HG03354 (cell line): ENCODE data around the gene MAB21L4.

Source experiments
- ATAC-seq: cut with Tn5 transposase; IDR thresholded peaks from one replicate; pipeline ENCODE4 v1.9.1; 2021; ENCODE audit warnings: mild to moderate bottlenecking; ENCODE audit not compliant: unreplicated experiment, poor library complexity, severe bottlenecking

The MAB21L4 gene

GRCh38 chr2:240869956-240870875 lies 25.7 kb downstream of the MAB21L4 start:
- no peak for ATAC-seq

GRCh38 chr2:240869109-240869955 lies 26.6 kb downstream of the MAB21L4 start:
- ATAC-seq = no peak

GRCh38 chr2:240868286-240869108 lies 27.5 kb downstream of the MAB21L4 start, which contains the start of gene AGXT:
Gene AGXT, plus strand, starts transcription at chr2:240868824. Its CDS starts 42 bp downstream, at chr2:240868866.
- ATAC-seq = no peak

GRCh38 chr2:240865391-240865790 lies 30.6 kb downstream of the MAB21L4 start:
- ATAC-seq = no peak

GRCh38 chr2:240864475-240864874 lies 31.5 kb downstream of the MAB21L4 start:
- no peak for ATAC-seq

GRCh38 chr2:240861547-240861946 lies 34.4 kb downstream of the MAB21L4 start:
- no peak for ATAC-seq

GRCh38 chr2:240858871-240859270 lies 37.1 kb downstream of the MAB21L4 start:
- no peak for ATAC-seq

- no peak for ATAC-seq
Observed at GRCh38 chr2:240858321-240858720, 37.6 kb downstream of the MAB21L4 start.

- no peak for ATAC-seq
Observed at GRCh38 chr2:240857039-240858008, 38.6 kb downstream of the MAB21L4 start.

- no peak for ATAC-seq
Observed at GRCh38 chr2:240856151-240856980, 39.6 kb downstream of the MAB21L4 start.

- ATAC-seq = no peak
Observed at GRCh38 chr2:240855670-240856069, 40.3 kb downstream of the MAB21L4 start.

GRCh38 chr2:240852671-240853314 lies 43.2 kb downstream of the MAB21L4 start:
- ATAC-seq = no peak

GRCh38 chr2:240851078-240851991 lies 44.6 kb downstream of the MAB21L4 start:
- peak; percentile 50 for ATAC-seq

- no peak for ATAC-seq
Observed at GRCh38 chr2:240850756-240851077, 45.2 kb downstream of the MAB21L4 start.

GRCh38 chr2:240850026-240850425 lies 45.9 kb downstream of the MAB21L4 start:
- ATAC-seq = no peak

GRCh38 chr2:240848900-240849680 lies 46.9 kb downstream of the MAB21L4 start:
- no peak for ATAC-seq
